A549 (cell line): ENCODE results near the gene MSMB. TPM values are rescaled to one million over a fixed set of nuclear protein-coding genes. Genes with fewer than 3 reads are reported as not detected.
A peak's percentile ranks its signal among the peaks of the same experiment; 100 is the strongest.

Experiments used
- ATAC-seq, 2 experiments: fragments of 200-7000 bp in 1 of 2; fragments of >200 bp in 1 of 2; cut with Nextera tagmentation in 1 of 2; cut with Tn5 transposase in 1 of 2; 3 replicates each; pipeline versions ENCODE4 v1.8.0 to v1.9.1; 2018 to 2020; ENCODE audit warnings: mild to moderate bottlenecking in 1 of 2, moderate library complexity in 1 of 2
- CTCF ChIA-PET: fragments of 300-600 bp; sonication (Branson Sonifier 250); formaldehyde crosslinking; extraction: SDS; loops from one replicate; lab custom pipeline; 2021; ENCODE audit warnings: antibody characterized with exemption, inconsistent platforms; lab: Yijun Ruan, JAX
- POLR2A ChIA-PET: fragments of 350-600 bp; formaldehyde crosslinking; extraction: SDS; loops from one replicate; lab custom pipeline; 2021; ENCODE audit warnings: antibody characterized with exemption, inconsistent platforms; lab: Yijun Ruan, JAX
- DNase-seq, 2 experiments: peaks; one replicate each; pipeline versions ENCODE4 v3.0.0 to v3.0.0-alpha.2; 2011 to 2016; ENCODE audit warnings: low read depth in 1 of 2, low spot score in 1 of 2
- FAIRE-seq: peaks from 2 replicates; lab custom pipeline; 2011; peaks lifted over from hg19 to GRCh38; lab: Jason Lieb, UNC
- H3K27ac ChIP-seq, 2 experiments: fragments of >200 bp; sonication (Bioruptor Twin); formaldehyde crosslinking; 3 replicates each; pipeline ENCODE4 v1.5.1; 2016 to 2017
- H3K4me1 ChIP-seq: fragments of >200 bp; sonication (Bioruptor Twin); formaldehyde crosslinking; 3 replicates; pipeline ENCODE4 v1.6.1; 2016
- H3K4me2 ChIP-seq: fragments of >200 bp; sonication (Bioruptor Twin); formaldehyde crosslinking; 3 replicates; pipeline ENCODE4 v1.6.1; 2016
- H3K4me3 ChIP-seq: fragments of >200 bp; sonication (Bioruptor Twin); formaldehyde crosslinking; 3 replicates; pipeline ENCODE4 v1.5.1; 2016
- H3K9me3 ChIP-seq: fragments of >200 bp; sonication (Bioruptor Twin); formaldehyde crosslinking; 3 replicates; pipeline ENCODE4 v1.6.1; 2016
- CBX2 ChIP-seq: fragments of 200-600 bp; sonication (generic); IDR thresholded peaks from 2 replicates; pipeline ENCODE4 v1.6.1; 2016; ENCODE audit warnings: low read depth, mild to moderate bottlenecking, borderline replicate concordance
- CEBPB ChIP-seq, 2 experiments: fragments of >200 bp in 1 of 2; sonication (Bioruptor Twin) in 1 of 2; formaldehyde crosslinking in 1 of 2; IDR thresholded peaks; 2 replicates each; pipeline ENCODE4 v1.6.1; 2012 to 2016
- EHF ChIP-seq: fragments of 250-450 bp; sonication (Bioruptor Pico); IDR thresholded peaks from 2 replicates; pipeline ENCODE4 v1.5.0; 2020; ENCODE audit warnings: mild to moderate bottlenecking
- EHMT2 ChIP-seq: fragments of 200-600 bp; sonication (generic); IDR thresholded peaks from 2 replicates; pipeline ENCODE4 v1.6.1; 2016; ENCODE audit warnings: antibody characterized with exemption, low read depth, mild to moderate bottlenecking, moderate library complexity
- FOSL2 ChIP-seq, 2 experiments: fragments of 450-650 bp in 1 of 2; fragments of >200 bp in 1 of 2; sonication (Bioruptor Twin) in 1 of 2; formaldehyde crosslinking; IDR thresholded peaks; 2 replicates each; pipeline versions ENCODE4 v1.5.0 to v1.6.1; 2016 to 2020; ENCODE audit warnings: mild to moderate bottlenecking in 1 of 2, moderate library complexity in 1 of 2
- HEYL ChIP-seq: fragments of 250-450 bp; sonication (Bioruptor Pico); IDR thresholded peaks from 2 replicates; pipeline ENCODE4 v1.8.0; 2021; ENCODE audit warnings: mild to moderate bottlenecking, moderate library complexity
- HOXA7 ChIP-seq: fragments of 250-450 bp; sonication (Bioruptor Pico); IDR thresholded peaks from 2 replicates; pipeline ENCODE4 v1.5.0; 2020; ENCODE audit warnings: mild to moderate bottlenecking, moderate library complexity
- KDM1A ChIP-seq: fragments of 200-600 bp; sonication (generic); IDR thresholded peaks from 2 replicates; pipeline ENCODE4 v1.6.1; 2016; ENCODE audit warnings: low read depth, mild to moderate bottlenecking
- NR3C1 ChIP-seq: fragments of >200 bp; sonication (Bioruptor Twin); formaldehyde crosslinking; IDR thresholded peaks from 3 replicates; pipeline ENCODE4 v1.6.1; 2017
- PHF8 ChIP-seq: fragments of 200-600 bp; sonication (generic); IDR thresholded peaks from 2 replicates; pipeline ENCODE4 v1.6.1; 2016; ENCODE audit warnings: low read depth, mild to moderate bottlenecking, antibody characterized with exemption, moderate library complexity, borderline replicate concordance
- POLR2AphosphoS2 ChIP-seq: conservative IDR thresholded peaks from 2 replicates; pipeline ENCODE4 v1.6.1; 2012; ENCODE audit warnings: low read length, improper control_type of control experiment, inconsistent platforms
- RAD21 ChIP-seq, 2 experiments: fragments of >200 bp in 1 of 2; sonication (Bioruptor Twin) in 1 of 2; formaldehyde crosslinking in 1 of 2; IDR thresholded peaks in 1 of 2; conservative IDR thresholded peaks in 1 of 2; 2 replicates in 1 of 2; 3 replicates in 1 of 2; pipeline ENCODE4 v1.6.1; 2012 to 2018; ENCODE audit warnings: inconsistent platforms in 1 of 2
- RCOR1 ChIP-seq: fragments of 150-350 bp; IDR thresholded peaks from 2 replicates; pipeline ENCODE4 v1.6.1; 2014; ENCODE audit warnings: antibody characterized with exemption, low read length, low read depth
- RNF2 ChIP-seq: fragments of 200-600 bp; sonication (generic); IDR thresholded peaks from 2 replicates; pipeline ENCODE4 v1.6.1; 2016; ENCODE audit warnings: low read depth, mild to moderate bottlenecking, antibody characterized with exemption, moderate library complexity, borderline replicate concordance
- SMC3 ChIP-seq: fragments of >200 bp; sonication (Bioruptor Twin); formaldehyde crosslinking; IDR thresholded peaks from 3 replicates; pipeline ENCODE4 v1.6.1; 2018; ENCODE audit warnings: inconsistent platforms
- ZC3H11A ChIP-seq: fragments of 450-650 bp; IDR thresholded peaks from 2 replicates; pipeline ENCODE4 v1.6.1; 2014; ENCODE audit warnings: antibody characterized with exemption, mild to moderate bottlenecking
- ZFP36 ChIP-seq: fragments of 450-650 bp; IDR thresholded peaks from 2 replicates; pipeline ENCODE4 v1.6.1; 2014; ENCODE audit warnings: borderline replicate concordance; ENCODE audit not compliant: partially characterized antibody
- ZNF302 ChIP-seq: fragments of 250-450 bp; sonication (Bioruptor Pico); IDR thresholded peaks from 2 replicates; pipeline ENCODE4 v1.9.0; 2021; ENCODE audit warnings: inconsistent platforms, mild to moderate bottlenecking, moderate library complexity
- WGBS: methylation state at CpG from one replicate; pipeline ENCODE4 v1.1.6; 2017; ENCODE audit errors: missing lambda C conversion rate; 5-methylcytosine and 5-hydroxymethylcytosine counted together
- polyA plus RNA-seq, 4 experiments: library from polyadenylated mRNA; depleted of rRNA in 3 of 4; stranded (reverse); fragments of >200 nt; fragmentation: RNase III in 1 of 4; extraction: RNeasy Plus Mini Kit Qiagen cat#74134 plus additional on column Dnase treatment in 1 of 4; gene quantifications; 2 replicates in 3 of 4; 3 replicates in 1 of 4; pipeline ENCODE4 v1.2.3, GENCODE V29; 2011 to 2017
- TF ChIP-seq, protein P1 (sequence below): fragments of 200-600 bp; sonication (generic); IDR thresholded peaks from 2 replicates; pipeline ENCODE4 v1.6.1; 2016; ENCODE audit warnings: antibody characterized with exemption, mild to moderate bottlenecking, moderate library complexity
- TF ChIP-seq, protein P2 (sequence below): fragments of >200 bp; sonication (Bioruptor Twin); formaldehyde crosslinking; IDR thresholded peaks from 2 replicates; pipeline ENCODE4 v1.6.1; 2016
- TF ChIP-seq, protein P3 (sequence below): fragments of 250-450 bp; sonication (Bioruptor Pico); IDR thresholded peaks from 2 replicates; pipeline ENCODE4 v1.5.0; 2021; ENCODE audit warnings: mild to moderate bottlenecking, moderate library complexity, borderline replicate concordance
- TF ChIP-seq, protein P4 (sequence below): fragments of 250-450 bp; sonication (Bioruptor Pico); IDR thresholded peaks from 2 replicates; pipeline ENCODE4 v1.5.0; 2020; ENCODE audit warnings: low read depth, mild to moderate bottlenecking, moderate library complexity
- TF ChIP-seq, protein P5 (sequence below): fragments of 150-350 bp; IDR thresholded peaks from 2 replicates; pipeline ENCODE4 v1.6.1; 2014; ENCODE audit warnings: low read depth, mild to moderate bottlenecking, low read length

MSMB gene
- polyA plus RNA-seq, 2 of the 4 experiments (the other 2 are of a cell fraction) = 0.26 TPM; not detected in 1

DNA sequence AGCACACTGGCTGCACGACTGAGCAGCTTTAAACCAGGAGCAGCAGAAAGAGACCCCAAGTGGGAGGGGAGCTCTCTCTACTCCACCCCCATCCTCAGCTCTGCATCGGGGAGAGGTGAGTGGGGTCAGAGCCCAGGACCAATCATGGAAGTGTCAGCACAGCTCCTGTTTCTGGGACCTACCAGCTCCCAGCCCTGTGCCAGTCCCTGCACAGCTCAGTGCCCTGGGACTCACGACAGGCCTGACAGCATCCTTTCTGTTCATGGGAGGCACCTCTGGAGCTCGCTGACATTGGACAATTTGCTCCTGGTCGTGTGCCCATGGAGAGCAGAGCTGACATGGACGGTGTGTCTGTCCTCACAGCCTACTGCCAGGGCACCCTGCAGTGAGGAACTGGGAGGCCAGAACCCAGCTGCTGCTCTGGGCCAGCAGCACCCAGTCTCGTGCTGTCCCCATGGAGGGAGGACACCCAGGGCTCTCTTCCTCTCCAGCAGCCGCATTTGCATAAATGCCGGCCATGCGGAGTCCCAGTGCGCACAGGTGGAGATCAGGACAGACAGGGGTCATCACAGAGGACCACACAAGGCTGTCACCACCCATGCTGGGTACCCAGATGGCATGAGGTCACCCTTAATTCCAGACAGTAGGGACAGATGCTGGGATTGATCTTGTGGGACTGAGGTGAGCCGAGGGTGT lies 45.9 kb upstream of the MSMB start:
- ChIA-PET POLR2A (no interaction called here), CTCF (no interaction called here)
- ATAC-seq (peak in 1 of 2 experiments; percentile 54; a peak in 3 of 6 replicates), FAIRE-seq (no peak), DNase-seq (no peak)
- H3K4me1 ChIP-seq = no peaks in the 10 kb centered on the region
- 58% methylated on average over 11 of the region's 12 CpGs for WGBS
- H3K27ac ChIP-seq = no peak overlapping the region
- no peak overlapping the region for H3K4me2 ChIP-seq
- no peak overlapping the region for H3K4me3 ChIP-seq
- no peaks in the 10 kb centered on the region for H3K9me3 ChIP-seq
- TF ChIP-seq PHF8 = no peak
- no peak for TF ChIP-seq SMC3
- TF ChIP-seq EHF = no peak
- TF ChIP-seq RCOR1 = no peak
- TF ChIP-seq ZNF302 = no peak
- TF ChIP-seq, protein P1, sequence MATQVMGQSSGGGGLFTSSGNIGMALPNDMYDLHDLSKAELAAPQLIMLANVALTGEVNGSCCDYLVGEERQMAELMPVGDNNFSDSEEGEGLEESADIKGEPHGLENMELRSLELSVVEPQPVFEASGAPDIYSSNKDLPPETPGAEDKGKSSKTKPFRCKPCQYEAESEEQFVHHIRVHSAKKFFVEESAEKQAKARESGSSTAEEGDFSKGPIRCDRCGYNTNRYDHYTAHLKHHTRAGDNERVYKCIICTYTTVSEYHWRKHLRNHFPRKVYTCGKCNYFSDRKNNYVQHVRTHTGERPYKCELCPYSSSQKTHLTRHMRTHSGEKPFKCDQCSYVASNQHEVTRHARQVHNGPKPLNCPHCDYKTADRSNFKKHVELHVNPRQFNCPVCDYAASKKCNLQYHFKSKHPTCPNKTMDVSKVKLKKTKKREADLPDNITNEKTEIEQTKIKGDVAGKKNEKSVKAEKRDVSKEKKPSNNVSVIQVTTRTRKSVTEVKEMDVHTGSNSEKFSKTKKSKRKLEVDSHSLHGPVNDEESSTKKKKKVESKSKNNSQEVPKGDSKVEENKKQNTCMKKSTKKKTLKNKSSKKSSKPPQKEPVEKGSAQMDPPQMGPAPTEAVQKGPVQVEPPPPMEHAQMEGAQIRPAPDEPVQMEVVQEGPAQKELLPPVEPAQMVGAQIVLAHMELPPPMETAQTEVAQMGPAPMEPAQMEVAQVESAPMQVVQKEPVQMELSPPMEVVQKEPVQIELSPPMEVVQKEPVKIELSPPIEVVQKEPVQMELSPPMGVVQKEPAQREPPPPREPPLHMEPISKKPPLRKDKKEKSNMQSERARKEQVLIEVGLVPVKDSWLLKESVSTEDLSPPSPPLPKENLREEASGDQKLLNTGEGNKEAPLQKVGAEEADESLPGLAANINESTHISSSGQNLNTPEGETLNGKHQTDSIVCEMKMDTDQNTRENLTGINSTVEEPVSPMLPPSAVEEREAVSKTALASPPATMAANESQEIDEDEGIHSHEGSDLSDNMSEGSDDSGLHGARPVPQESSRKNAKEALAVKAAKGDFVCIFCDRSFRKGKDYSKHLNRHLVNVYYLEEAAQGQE = no peak
- TF ChIP-seq EHMT2 = no peak
- TF ChIP-seq, protein P2, sequence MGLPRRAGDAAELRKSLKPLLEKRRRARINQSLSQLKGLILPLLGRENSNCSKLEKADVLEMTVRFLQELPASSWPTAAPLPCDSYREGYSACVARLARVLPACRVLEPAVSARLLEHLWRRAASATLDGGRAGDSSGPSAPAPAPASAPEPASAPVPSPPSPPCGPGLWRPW = no peak
- TF ChIP-seq, protein P3, sequence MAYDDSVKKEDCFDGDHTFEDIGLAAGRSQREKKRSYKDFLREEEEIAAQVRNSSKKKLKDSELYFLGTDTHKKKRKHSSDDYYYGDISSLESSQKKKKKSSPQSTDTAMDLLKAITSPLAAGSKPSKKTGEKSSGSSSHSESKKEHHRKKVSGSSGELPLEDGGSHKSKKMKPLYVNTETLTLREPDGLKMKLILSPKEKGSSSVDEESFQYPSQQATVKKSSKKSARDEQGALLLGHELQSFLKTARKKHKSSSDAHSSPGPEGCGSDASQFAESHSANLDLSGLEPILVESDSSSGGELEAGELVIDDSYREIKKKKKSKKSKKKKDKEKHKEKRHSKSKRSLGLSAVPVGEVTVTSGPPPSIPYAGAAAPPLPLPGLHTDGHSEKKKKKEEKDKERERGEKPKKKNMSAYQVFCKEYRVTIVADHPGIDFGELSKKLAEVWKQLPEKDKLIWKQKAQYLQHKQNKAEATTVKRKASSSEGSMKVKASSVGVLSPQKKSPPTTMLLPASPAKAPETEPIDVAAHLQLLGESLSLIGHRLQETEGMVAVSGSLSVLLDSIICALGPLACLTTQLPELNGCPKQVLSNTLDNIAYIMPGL (CRISPR knock-in tag) = no peak
- TF ChIP-seq HEYL = no peak
- TF ChIP-seq, protein P4, sequence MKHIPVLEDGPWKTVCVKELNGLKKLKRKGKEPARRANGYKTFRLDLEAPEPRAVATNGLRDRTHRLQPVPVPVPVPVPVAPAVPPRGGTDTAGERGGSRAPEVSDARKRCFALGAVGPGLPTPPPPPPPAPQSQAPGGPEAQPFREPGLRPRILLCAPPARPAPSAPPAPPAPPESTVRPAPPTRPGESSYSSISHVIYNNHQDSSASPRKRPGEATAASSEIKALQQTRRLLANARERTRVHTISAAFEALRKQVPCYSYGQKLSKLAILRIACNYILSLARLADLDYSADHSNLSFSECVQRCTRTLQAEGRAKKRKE (CRISPR knock-in tag) = no peak
- TF ChIP-seq CEBPB (IDR thresholded peaks at IDR 0.05) = no peak
- no peak for TF ChIP-seq ZFP36
- no peak for TF ChIP-seq POLR2AphosphoS2
- TF ChIP-seq HOXA7 (CRISPR knock-in tag) = no peak
- no peak for TF ChIP-seq CBX2
- TF ChIP-seq ZC3H11A = no peak

DNA sequence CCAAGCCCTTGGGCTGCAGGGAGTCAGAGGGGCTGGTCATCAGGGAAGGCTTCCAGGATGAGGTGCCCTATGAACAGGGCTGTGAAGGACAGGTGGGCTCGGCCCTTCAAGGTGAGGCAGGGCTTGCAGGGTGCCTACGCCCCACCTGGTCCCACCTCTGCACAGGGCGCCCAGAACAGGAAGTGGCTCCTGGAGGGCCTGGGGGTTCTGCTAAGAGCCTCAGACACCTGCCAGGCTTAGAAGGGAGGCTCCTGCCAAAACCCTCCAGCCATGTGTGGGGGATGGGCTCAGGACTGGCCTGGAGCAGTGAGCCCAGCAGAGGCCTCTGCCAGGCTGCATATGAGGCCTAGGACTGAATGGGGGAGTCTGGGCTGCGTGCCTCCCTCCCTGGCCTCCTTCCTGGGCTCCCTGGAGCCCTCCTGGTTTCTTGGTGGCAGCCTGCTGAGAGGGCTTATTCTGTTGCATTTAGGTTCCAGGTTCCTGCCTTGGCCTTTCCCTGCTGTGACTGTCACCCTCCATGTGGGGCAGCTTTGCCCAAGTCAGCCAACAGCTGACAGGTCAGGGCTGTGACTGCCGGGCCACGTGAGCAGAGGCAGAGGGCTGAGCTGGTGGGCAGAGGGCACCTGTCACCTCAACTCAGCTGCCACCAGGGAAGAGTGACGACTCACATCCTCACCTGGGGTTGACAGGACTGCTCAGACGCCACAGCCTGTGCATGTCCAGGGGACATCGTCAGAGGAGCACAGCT lies 45.2 kb upstream of the MSMB start:
- POLR2A ChIA-PET = no interaction called here
- H3K27ac ChIP-seq = no peak overlapping the region
- ATAC-seq = peak; percentile 15 to 27; a peak in 4 of 6 replicates
- TF ChIP-seq KDM1A (no peak), HEYL (no peak), FOSL2 (IDR thresholded peaks at IDR 0.05) (no peak), FOSL2 (CRISPR knock-in tag; IDR thresholded peaks at IDR 0.05) (no peak), ZNF302 (no peak), RAD21 (conservative IDR thresholded peaks at IDR 0.05 in 1 of 2, IDR thresholded peaks at IDR 0.05 in 1 of 2) (no peak), RNF2 (no peak), RCOR1 (no peak), NR3C1 (no peak)
- TF ChIP-seq, protein P5, sequence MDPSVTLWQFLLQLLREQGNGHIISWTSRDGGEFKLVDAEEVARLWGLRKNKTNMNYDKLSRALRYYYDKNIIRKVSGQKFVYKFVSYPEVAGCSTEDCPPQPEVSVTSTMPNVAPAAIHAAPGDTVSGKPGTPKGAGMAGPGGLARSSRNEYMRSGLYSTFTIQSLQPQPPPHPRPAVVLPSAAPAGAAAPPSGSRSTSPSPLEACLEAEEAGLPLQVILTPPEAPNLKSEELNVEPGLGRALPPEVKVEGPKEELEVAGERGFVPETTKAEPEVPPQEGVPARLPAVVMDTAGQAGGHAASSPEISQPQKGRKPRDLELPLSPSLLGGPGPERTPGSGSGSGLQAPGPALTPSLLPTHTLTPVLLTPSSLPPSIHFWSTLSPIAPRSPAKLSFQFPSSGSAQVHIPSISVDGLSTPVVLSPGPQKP = no peak
- TF ChIP-seq, protein P4 (CRISPR knock-in tag) = no peak
- TF ChIP-seq, all 56 proteins: peak for 0
- Histone ChIP-seq H3K9me3 (no peaks in the 10 kb centered on the region), H3K4me2 (no peak overlapping the region), H3K4me1 (no peaks in the 10 kb centered on the region), H3K4me3 (no peak overlapping the region)
- CTCF ChIA-PET = no interaction called here
- FAIRE-seq (no peak), DNase-seq (no peak)
- 90% methylated on average over 6 of the region's 9 CpGs for WGBS
